Mesendoderm (in vitro differentiated cells): ENCODE data around the gene MYOM3.

Source experiments
- DNase-seq: peaks from one replicate; pipeline ENCODE4 v3.0.0; 2013
- H2AK5ac ChIP-seq: 2 replicates; pipeline ENCODE4 v1.6.1; 2013; ENCODE audit warnings: low read length, inconsistent platforms
- H2BK120ac ChIP-seq: 2 replicates; pipeline ENCODE4 v1.6.1; 2013; ENCODE audit warnings: low read depth, mild to moderate bottlenecking, low read length, moderate library complexity, mixed read lengths
- H2BK15ac ChIP-seq: replicated peaks from 2 replicates; pipeline ENCODE4 v1.6.1; 2013; ENCODE audit warnings: low read depth, mild to moderate bottlenecking, moderate library complexity
- H2BK5ac ChIP-seq: 2 replicates; pipeline ENCODE4 v1.6.1; 2013; ENCODE audit warnings: low read length, inconsistent platforms
- H3K18ac ChIP-seq: 2 replicates; pipeline ENCODE4 v1.6.1; 2013; ENCODE audit warnings: mild to moderate bottlenecking, low read length, mixed read lengths
- H3K23ac ChIP-seq: one replicate; pipeline ENCODE4 v1.6.1; 2013; ENCODE audit warnings: low read length
- H3K27ac ChIP-seq: 2 replicates; pipeline ENCODE4 v1.5.1; 2013; ENCODE audit warnings: low read depth, mild to moderate bottlenecking, inconsistent platforms, low read length, moderate library complexity
- H3K27me3 ChIP-seq: 2 replicates; pipeline ENCODE4 v1.6.1; 2013; ENCODE audit warnings: low read length, control low read depth, mild to moderate bottlenecking, inconsistent platforms; ENCODE audit not compliant: insufficient read depth, poor library complexity
- H3K36me3 ChIP-seq: 2 replicates; pipeline ENCODE4 v1.6.1; 2013; ENCODE audit warnings: low read length, inconsistent platforms; ENCODE audit not compliant: control insufficient read depth, insufficient read depth
- H3K4ac ChIP-seq: one replicate; pipeline ENCODE4 v1.6.1; 2013; ENCODE audit warnings: low read depth, mild to moderate bottlenecking, low read length, moderate library complexity
- H3K4me1 ChIP-seq: 2 replicates; pipeline ENCODE4 v1.6.1; 2013; ENCODE audit warnings: low read depth, low read length, inconsistent platforms; ENCODE audit not compliant: control insufficient read depth
- H3K4me2 ChIP-seq: 2 replicates; pipeline ENCODE4 v1.6.1; 2013; ENCODE audit warnings: low read length
- H3K4me3 ChIP-seq: 2 replicates; pipeline ENCODE4 v1.5.1; 2013; ENCODE audit warnings: mild to moderate bottlenecking, low read length
- H3K56ac ChIP-seq: one replicate; pipeline ENCODE4 v1.6.1; 2013; ENCODE audit warnings: low read length
- H3K79me1 ChIP-seq: 2 replicates; pipeline ENCODE4 v1.6.1; 2013; ENCODE audit warnings: low read length, inconsistent platforms
- H3K79me2 ChIP-seq: 2 replicates; pipeline ENCODE4 v1.6.1; 2013; ENCODE audit warnings: mild to moderate bottlenecking, low read length; ENCODE audit not compliant: control insufficient read depth, insufficient read depth
- H3K9ac ChIP-seq: 2 replicates; pipeline ENCODE4 v1.6.1; 2013; ENCODE audit warnings: low read length, inconsistent platforms
- H4K5ac ChIP-seq: one replicate; pipeline ENCODE4 v1.6.1; 2013; ENCODE audit warnings: low read length
- H4K8ac ChIP-seq: one replicate; pipeline ENCODE4 v1.6.1; 2013; ENCODE audit warnings: low read depth, mild to moderate bottlenecking, control low read depth, low read length, moderate library complexity
- WGBS: extraction: QIAGEN DNeasy Blood & Tissue Kit; methylation state at CpG from one replicate; pipeline ENCODE4 v1.1.7; 2013; ENCODE audit warnings: low lambda C conversion rate, missing lambda C conversion rate; ENCODE audit not compliant: insufficient coverage; ENCODE audit errors: extremely low coverage; 5-methylcytosine and 5-hydroxymethylcytosine counted together

The MYOM3 gene

GRCh38 chr1:24109686-24110475 is 2.1 kb downstream of the MYOM3 start:
- Histone ChIP-seq H3K27ac (no peak overlapping the region), H2BK5ac (no peak overlapping the region), H2BK15ac (no peak overlapping the region), H3K18ac (no peak overlapping the region), H3K4ac (no peak overlapping the region), H3K79me1 (no peaks in the 10 kb centered on the region), H3K27me3 (no peaks in the 10 kb centered on the region), H3K79me2 (no peaks in the 10 kb centered on the region), H4K5ac (no peak overlapping the region), H4K8ac (no peak overlapping the region), H3K9ac (no peak overlapping the region), H2AK5ac (no peak overlapping the region), H3K36me3 (no peaks in the 10 kb centered on the region), H3K23ac (no peak overlapping the region), H3K4me3 (no peak overlapping the region), H2BK120ac (no peak overlapping the region), H3K56ac (peak overlapping the region; percentile 25), H3K4me2 (no peak overlapping the region), H3K4me1 (no peaks in the 10 kb centered on the region)
- no CpG with 5 or more reads among the region's 15 CpGs for WGBS
- DNase-seq, result no peak

- Histone ChIP-seq H3K23ac (no peak overlapping the region), H3K4me2 (no peak overlapping the region), H3K4me1 (no peaks in the 10 kb centered on the region), H3K56ac (no peak overlapping the region), H2BK15ac (no peak overlapping the region), H3K27ac (no peak overlapping the region), H4K8ac (no peak overlapping the region), H3K9ac (no peak overlapping the region), H2AK5ac (no peak overlapping the region), H3K27me3 (no peaks in the 10 kb centered on the region), H2BK5ac (no peak overlapping the region), H3K18ac (no peak overlapping the region), H3K4ac (no peak overlapping the region), H2BK120ac (no peak overlapping the region), H3K79me1 (no peaks in the 10 kb centered on the region), H3K79me2 (no peaks in the 10 kb centered on the region), H3K36me3 (no peaks in the 10 kb centered on the region), H4K5ac (no peak overlapping the region), H3K4me3 (no peak overlapping the region)
- no peak for DNase-seq
- WGBS, result no CpG with 5 or more reads among the region's 1 CpG
Observed at GRCh38 chr1:24109166-24109483, 2.8 kb downstream of the MYOM3 start.

- no peaks in the 10 kb centered on the region for H3K4me1 ChIP-seq
- no peak overlapping the region for H3K27ac ChIP-seq
Observed at GRCh38 chr1:24108334-24109165, 3.4 kb downstream of the MYOM3 start.

GRCh38 chr1:24107462-24108138 is 4.3 kb downstream of the MYOM3 start:
- Histone ChIP-seq H3K79me2 (no peaks in the 10 kb centered on the region), H3K4ac (no peak overlapping the region), H3K4me1 (no peaks in the 10 kb centered on the region), H3K56ac (no peak overlapping the region), H3K23ac (no peak overlapping the region), H4K8ac (no peak overlapping the region), H4K5ac (no peak overlapping the region), H2BK5ac (no peak overlapping the region), H3K79me1 (no peaks in the 10 kb centered on the region), H2BK120ac (no peak overlapping the region), H2AK5ac (no peak overlapping the region), H3K4me3 (no peak overlapping the region), H3K27me3 (no peaks in the 10 kb centered on the region), H3K18ac (no peak overlapping the region), H3K36me3 (no peaks in the 10 kb centered on the region), H3K9ac (no peak overlapping the region), H2BK15ac (no peak overlapping the region), H3K27ac (no peak overlapping the region), H3K4me2 (no peak overlapping the region)
- no peak for DNase-seq
- WGBS, result no CpG with 5 or more reads among the region's 18 CpGs

More at GRCh38 chr1:24108334-24109165, 3.4 kb downstream of the MYOM3 start:
- Histone ChIP-seq H4K5ac (no peak overlapping the region), H3K4me3 (no peak overlapping the region), H3K36me3 (no peaks in the 10 kb centered on the region), H3K4me2 (no peak overlapping the region), H3K79me2 (no peaks in the 10 kb centered on the region), H3K18ac (no peak overlapping the region), H2BK5ac (no peak overlapping the region), H3K27me3 (no peaks in the 10 kb centered on the region), H3K56ac (no peak overlapping the region), H3K9ac (no peak overlapping the region), H3K23ac (no peak overlapping the region), H2BK120ac (no peak overlapping the region), H4K8ac (no peak overlapping the region), H3K4ac (no peak overlapping the region), H3K79me1 (no peaks in the 10 kb centered on the region), H2BK15ac (no peak overlapping the region), H2AK5ac (no peak overlapping the region)
- WGBS, result no CpG with 5 or more reads among the region's 22 CpGs
- DNase-seq, result no peak

GRCh38 chr1:24105368-24106160 is 6.4 kb downstream of the MYOM3 start:
- no peak overlapping the region for H3K9ac ChIP-seq
- no CpG with 5 or more reads among the region's 19 CpGs for WGBS
- no peak overlapping the region for H4K8ac ChIP-seq
- no peak overlapping the region for H2BK15ac ChIP-seq
- no peak overlapping the region for H3K4me3 ChIP-seq
- no peak overlapping the region for H2BK120ac ChIP-seq
- no peak for DNase-seq
- H2AK5ac ChIP-seq, result no peak overlapping the region
- no peak overlapping the region for H3K18ac ChIP-seq
- H3K4me1 ChIP-seq, result no peaks in the 10 kb centered on the region
- H3K4ac ChIP-seq, result no peak overlapping the region
- no peaks in the 10 kb centered on the region for H3K27me3 ChIP-seq
- no peak overlapping the region for H4K5ac ChIP-seq
- H3K4me2 ChIP-seq, result no peak overlapping the region
- H3K79me2 ChIP-seq, result no peaks in the 10 kb centered on the region
- H3K36me3 ChIP-seq, result no peaks in the 10 kb centered on the region
- H3K23ac ChIP-seq, result no peak overlapping the region
- no peak overlapping the region for H3K56ac ChIP-seq
- H3K79me1 ChIP-seq, result no peaks in the 10 kb centered on the region
- H2BK5ac ChIP-seq, result no peak overlapping the region
- H3K27ac ChIP-seq, result no peak overlapping the region
